ENCODE results near the gene NASP. TPM values are rescaled to one million over a fixed set of nuclear protein-coding genes. Genes with fewer than 3 reads are reported as not detected.

Gene NASP
- total and polyA plus RNA-seq, 2 of the 13 experiments (the other 11 are each of a cell fraction or from before 2014, with no cell fraction given) = 132 to 256 TPM

- FAIRE-seq = no peak
- WGBS (ENCODE audit: low lambda C conversion rate) = 96% methylated on average over 2 of the region's 2 CpGs
- no peak overlapping the region for H3K9ac ChIP-seq (ENCODE audit: insufficient read depth, low read depth, low read length)
- peaks cover 68% of the 10 kb centered on the region for H3K79me2 ChIP-seq (ENCODE audit: insufficient read depth, low read length)
- ATAC-seq = no peak
- in situ Hi-C loops (cut with HindIII; ENCODE audit: extremely low pct_ligation_motif_present, low pct_unique_long_range_greater_than_20kb) (no loop called here), intact Hi-C loops (cut with micrococcal nuclease; ENCODE audit: unreplicated experiment) (loop anchor here (2.0 kb wide), 1 partner anchor 26 kb away; no protein-coding TSS in a partner anchor)
- TF ChIP-seq ZNF121 (CRISPR knock-in tag; IDR thresholded peaks at IDR 0.05) (peak; percentile 84), ZNF333 (CRISPR knock-in tag; IDR thresholded peaks at IDR 0.05; ENCODE audit: borderline replicate concordance) (no peak)
- peaks cover 19 to 50% of the 10 kb centered on the region in 2 experiments for H3K36me3 ChIP-seq (replicated peaks in 1 of 2; ENCODE audit: control insufficient read depth in 1 of 2, insufficient read depth in 2 of 2, low read length in 2 of 2)
- no peaks in the 10 kb centered on the region for H3K9me3 ChIP-seq (ENCODE audit: low read length)
- no peaks in the 10 kb centered on the region for H3K27me3 ChIP-seq (ENCODE audit: control insufficient read depth in 1 of 2, insufficient read depth in 2 of 2, low read length in 2 of 2)
- ChIA-PET POLR2A (interaction anchor here (1.4 to 5.0 kb wide), 2 partner anchors 27 to 74 kb away, joined by 4 to 29 read pairs; partner anchors contain the start of gene GPBP1L1), CTCF (ENCODE audit: low intra/inter-chr PET ratio, low total read pairs) (no interaction called here)
- H4K20me1 ChIP-seq (ENCODE audit: insufficient read depth, low read length) = peaks cover 32% of the 10 kb centered on the region
- no peak overlapping the region for H3K4me2 ChIP-seq (ENCODE audit: low read depth, low read length)
- no peak overlapping the region for H3K4me3 ChIP-seq (replicated peaks in 1 of 3; ENCODE audit: insufficient read depth in 1 of 3, low read depth in 2 of 3, low read length in 3 of 3)
- no peak for DNase-seq (ENCODE audit: low spot score)
- no TSS peak for BruUV-seq (replicated peaks)
- peaks cover 46% of the 10 kb centered on the region for H3K4me1 ChIP-seq (ENCODE audit: insufficient read depth, low read length)
- H2AFZ ChIP-seq (ENCODE audit: low read length) = no peak overlapping the region
- H3K27ac ChIP-seq (ENCODE audit: extremely low read length, insufficient read depth, low read length) = peak overlapping the region; percentile 64
Observed at GRCh38 chr1:45659222-45659621, 75.4 kb downstream of the NASP start.

- H3K4me1 ChIP-seq (ENCODE audit: insufficient read depth, low read length) = peaks cover 46% of the 10 kb centered on the region
- intact Hi-C loops (cut with micrococcal nuclease; ENCODE audit: unreplicated experiment) = no loop called here
- H3K27me3 ChIP-seq (ENCODE audit: control insufficient read depth in 1 of 2, insufficient read depth in 2 of 2, low read length in 2 of 2) = no peaks in the 10 kb centered on the region
- peaks cover 15 to 39% of the 10 kb centered on the region in 2 experiments for H3K36me3 ChIP-seq (replicated peaks in 1 of 2; ENCODE audit: control insufficient read depth in 1 of 2, insufficient read depth in 2 of 2, low read length in 2 of 2)
- H2AFZ ChIP-seq (ENCODE audit: low read length) = no peak overlapping the region
- H3K9me3 ChIP-seq (ENCODE audit: low read length) = no peaks in the 10 kb centered on the region
- H4K20me1 ChIP-seq (ENCODE audit: insufficient read depth, low read length) = peaks cover 37% of the 10 kb centered on the region
- in situ Hi-C loops (cut with HindIII; ENCODE audit: extremely low pct_ligation_motif_present, low pct_unique_long_range_greater_than_20kb) = no loop called here
- no peak for ATAC-seq
- H3K4me3 ChIP-seq (replicated peaks in 1 of 3; ENCODE audit: insufficient read depth in 1 of 3, low read depth in 2 of 3, low read length in 3 of 3) = no peak overlapping the region
- ChIA-PET POLR2A (no interaction called here), CTCF (ENCODE audit: low intra/inter-chr PET ratio, low total read pairs) (no interaction called here)
- no peak overlapping the region for H3K27ac ChIP-seq (ENCODE audit: extremely low read length, insufficient read depth, low read length)
- peak; percentile 70 for TF ChIP-seq HNRNPK (IDR thresholded peaks at IDR 0.05; ENCODE audit: low read depth, low read length, poor library complexity, severe bottlenecking)
- no peak for TF ChIP-seq POLR2AphosphoS2 (IDR thresholded peaks at IDR 0.05; ENCODE audit: low read depth, low read length)
- no peak for DNase-seq (ENCODE audit: low spot score)
- no peak overlapping the region for H3K4me2 ChIP-seq (ENCODE audit: low read depth, low read length)
- TSS peak; percentile 54 for BruUV-seq (replicated peaks)
- WGBS (ENCODE audit: low lambda C conversion rate) = 77% methylated on average over 2 of the region's 2 CpGs
- no peak for FAIRE-seq
- H3K9ac ChIP-seq (ENCODE audit: insufficient read depth, low read depth, low read length) = no peak overlapping the region
- peaks cover 76% of the 10 kb centered on the region for H3K79me2 ChIP-seq (ENCODE audit: insufficient read depth, low read length)
Observed at GRCh38 chr1:45660336-45660735, 76.5 kb downstream of the NASP start.

Measured in HepG2 (cell line).